ENCODE results near the gene RAB44. TPM values are rescaled to one million over a fixed set of nuclear protein-coding genes. Genes with fewer than 3 reads are reported as not detected.

The RAB44 gene
- total and polyA plus RNA-seq, 8 donors, result 0.06 to 0.37 (median 0.15) TPM

GRCh38 chr6:36679043-36679833, 18.4 kb upstream of the RAB44 start:
- peak; percentile 48 to 89 (median 66) for DNase-seq
- Histone ChIP-seq H3K27me3 (peaks cover 0 to 26% of the 10 kb centered on the region in 2 donors), H3K4me3 (peak overlapping the region; percentile 67 to 79), H3K27ac (peak overlapping the region; percentile 93 to 94), H3K4me1 (peaks cover 35 to 77% of the 10 kb centered on the region in 2 donors), H3K9me3 (no peaks in the 10 kb centered on the region), H3K36me3 (peaks cover 0 to 10% of the 10 kb centered on the region in 2 donors)
- intact Hi-C loops (cut with DNase I), result no loop called here
- peak; percentile 25 for ATAC-seq
- TF ChIP-seq CTCF (IDR thresholded peaks at IDR 0.05), result no peak

- H3K4me1 ChIP-seq, result peaks cover 30 to 80% of the 10 kb centered on the region in 2 donors
Measured at GRCh38 chr6:36682328-36683144, 15.1 kb upstream of the RAB44 start.

DNA sequence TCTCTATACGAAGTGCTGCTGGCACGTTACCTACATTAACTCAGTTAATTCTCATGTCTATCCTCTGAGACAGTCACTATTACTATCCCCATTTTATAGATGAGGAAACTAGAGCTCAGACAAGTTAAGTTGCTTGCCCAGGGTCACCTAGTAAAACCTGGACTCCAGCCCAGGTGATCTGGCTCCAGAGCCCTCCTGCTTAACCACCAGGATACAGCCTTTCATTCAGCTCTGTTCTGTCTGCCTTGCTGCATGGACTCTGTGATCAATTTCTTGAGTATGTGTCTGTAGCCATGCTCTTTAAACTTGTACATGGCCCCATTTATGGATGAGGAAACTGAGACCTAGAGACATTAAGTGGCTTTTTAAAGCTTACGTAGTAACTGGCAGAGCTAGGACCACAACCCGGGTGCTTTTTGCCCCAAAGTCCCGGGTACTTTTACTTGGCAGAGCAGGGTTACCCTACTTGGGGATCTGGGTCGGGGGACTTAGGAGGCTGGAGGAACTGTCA, 14.4 kb upstream of the RAB44 start:
- peak overlapping the region in 1 of 2 donors; percentile 8 for H3K27ac ChIP-seq
- H3K27me3 ChIP-seq, result peaks cover 0 to 18% of the 10 kb centered on the region in 2 donors
- DNase-seq (no peak), ATAC-seq (no peak)
- no peak for TF ChIP-seq CTCF (IDR thresholded peaks at IDR 0.05)
- H3K4me1 ChIP-seq, result peaks cover 23 to 73% of the 10 kb centered on the region in 2 donors
- no peak overlapping the region for H3K4me3 ChIP-seq
- intact Hi-C loops (cut with DNase I), result loop anchor here in 1 of 2 donors (5.0 kb wide), 1 partner anchor 66 kb away; no protein-coding TSS in a partner anchor
- H3K36me3 ChIP-seq, result peaks cover 0 to 49% of the 10 kb centered on the region in 2 donors
- H3K9me3 ChIP-seq, result no peaks in the 10 kb centered on the region

More at GRCh38 chr6:36682328-36683144, 15.1 kb upstream of the RAB44 start:
- ATAC-seq (peak; percentile 7), DNase-seq (peak in 3 of 4 donors; percentile 45 to 84 (median 83))
- Histone ChIP-seq H3K9me3 (no peaks in the 10 kb centered on the region), H3K4me3 (no peak overlapping the region), H3K36me3 (peaks cover 0 to 42% of the 10 kb centered on the region in 2 donors), H3K27me3 (peaks cover 0 to 23% of the 10 kb centered on the region in 2 donors), H3K27ac (peak overlapping the region; percentile 8 to 13)
- no peak for TF ChIP-seq CTCF (IDR thresholded peaks at IDR 0.05)
- intact Hi-C loops (cut with DNase I), result loop anchor here in 1 of 2 donors (5.0 kb wide), 1 partner anchor 65 kb away; no protein-coding TSS in a partner anchor

GRCh38 chr6:36683656-36684446, 13.8 kb upstream of the RAB44 start:
- no peaks in the 10 kb centered on the region for H3K9me3 ChIP-seq
- peaks cover 21 to 68% of the 10 kb centered on the region in 2 donors for H3K4me1 ChIP-seq
- H3K27ac ChIP-seq, result no peak overlapping the region
- ATAC-seq, result no peak
- intact Hi-C loops (cut with DNase I), result loop anchor here in 1 of 2 donors (5.0 kb wide), 1 partner anchor 67 kb away; no protein-coding TSS in a partner anchor
- no peak overlapping the region for H3K4me3 ChIP-seq
- TF ChIP-seq CTCF (IDR thresholded peaks at IDR 0.05), result no peak
- H3K27me3 ChIP-seq, result peaks cover 0 to 11% of the 10 kb centered on the region in 2 donors
- DNase-seq, result no peak
- H3K36me3 ChIP-seq, result peaks cover 0 to 51% of the 10 kb centered on the region in 2 donors

Measured in left lung (tissue), 10 donors.